NCI-H345 (cell line): ENCODE measurements around the gene TRABD2B.

ENCODE experiments used
- DNase-seq: peaks from one replicate; lab custom pipeline; 2025; lab: John Stamatoyannopoulos, UW

Gene TRABD2B

DNA sequence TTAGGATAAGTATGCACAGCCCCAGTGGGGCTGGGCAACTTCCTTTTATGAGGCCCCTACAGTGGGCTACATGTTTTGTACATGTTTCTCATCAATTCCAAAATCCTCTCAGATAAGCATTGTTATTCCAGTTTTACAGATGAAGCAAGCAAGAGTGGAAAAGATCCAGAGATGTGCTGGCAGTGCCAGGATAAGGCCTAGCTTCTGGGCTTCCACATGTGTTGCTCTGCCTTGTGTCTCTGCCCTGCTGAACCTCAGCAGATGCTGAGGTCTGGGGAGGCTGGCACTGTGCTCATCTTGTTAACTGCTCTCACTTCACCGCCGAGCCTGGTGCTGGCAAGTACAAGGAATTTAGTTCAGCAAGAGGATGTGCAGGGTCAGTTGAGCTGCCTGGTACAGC lies 202.1 kb downstream of the TRABD2B start:
- DNase-seq = no peak

- no peak for DNase-seq
Measured at GRCh38 chr1:47794530-47794929, 202.7 kb downstream of the TRABD2B start.

- DNase-seq = no peak
Measured at GRCh38 chr1:47794081-47794480, 203.1 kb downstream of the TRABD2B start.

- DNase-seq = peak; percentile 21
Measured at GRCh38 chr1:47793563-47793962, 203.6 kb downstream of the TRABD2B start.

GRCh38 chr1:47792779-47793178 lies 204.4 kb downstream of the TRABD2B start:
- no peak for DNase-seq

GRCh38 chr1:47791879-47792608 lies 205.1 kb downstream of the TRABD2B start:
- DNase-seq = no peak

DNA sequence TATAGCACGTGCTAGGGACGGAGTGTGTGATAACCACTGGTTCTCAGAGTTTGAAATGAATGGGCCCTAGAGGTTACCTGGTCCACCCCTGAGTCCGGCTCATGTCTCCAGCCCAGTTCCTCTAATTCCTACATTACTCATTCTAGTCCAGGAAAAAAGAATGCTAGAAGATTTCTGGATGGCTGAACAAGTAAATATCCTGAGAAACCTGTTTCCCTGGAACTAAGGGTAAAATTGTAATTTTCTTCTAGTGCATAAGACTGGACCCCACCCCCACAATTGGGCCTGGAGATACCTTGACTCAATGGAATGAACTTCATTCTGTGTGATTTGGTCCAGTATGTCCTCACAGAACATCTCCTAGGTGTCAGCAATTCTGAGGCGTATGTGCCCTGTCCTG lies 208.4 kb downstream of the TRABD2B start:
- DNase-seq = no peak

DNA sequence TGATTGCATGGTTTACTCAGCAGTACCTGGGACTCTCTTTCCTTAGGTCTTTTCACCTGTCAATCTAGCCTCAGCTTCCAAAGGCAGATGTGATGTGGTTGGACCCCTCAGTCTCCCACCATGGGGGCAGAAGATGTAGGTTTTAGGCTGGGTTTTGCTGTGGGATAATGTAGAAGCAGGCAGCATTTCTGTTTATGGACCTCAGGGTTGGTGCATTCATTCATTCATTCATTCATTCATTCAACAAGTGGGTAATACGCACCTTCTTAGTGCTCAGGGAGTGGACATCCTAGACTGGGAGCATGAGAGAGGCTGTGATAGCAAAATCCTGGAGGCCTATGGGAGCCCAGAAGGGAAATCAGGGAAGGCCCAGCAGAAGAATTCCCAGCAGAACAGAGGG lies 209.6 kb downstream of the TRABD2B start:
- no peak for DNase-seq

DNA sequence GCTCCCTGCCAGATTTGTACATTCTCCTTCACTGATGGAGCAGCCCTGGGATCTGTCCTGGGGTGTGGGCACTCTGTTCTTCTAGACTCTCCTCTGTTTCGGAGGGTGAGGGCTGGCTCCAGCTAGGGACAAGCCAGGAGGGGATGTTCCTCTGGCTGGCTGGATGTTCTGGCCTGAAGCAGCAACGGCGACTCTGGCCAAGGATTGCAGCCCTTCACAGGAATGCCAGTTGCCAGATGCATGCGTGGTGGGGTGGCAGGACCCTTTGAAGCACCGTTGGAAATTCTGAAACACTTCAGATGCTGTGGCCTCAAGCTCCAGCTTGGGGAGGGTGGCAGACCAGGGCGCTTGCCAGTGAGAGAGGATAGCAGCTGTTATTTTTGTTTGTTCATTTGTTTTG lies 210.9 kb downstream of the TRABD2B start:
- DNase-seq = no peak

GRCh38 chr1:47785561-47786271 lies 211.5 kb downstream of the TRABD2B start:
- no peak for DNase-seq

DNA sequence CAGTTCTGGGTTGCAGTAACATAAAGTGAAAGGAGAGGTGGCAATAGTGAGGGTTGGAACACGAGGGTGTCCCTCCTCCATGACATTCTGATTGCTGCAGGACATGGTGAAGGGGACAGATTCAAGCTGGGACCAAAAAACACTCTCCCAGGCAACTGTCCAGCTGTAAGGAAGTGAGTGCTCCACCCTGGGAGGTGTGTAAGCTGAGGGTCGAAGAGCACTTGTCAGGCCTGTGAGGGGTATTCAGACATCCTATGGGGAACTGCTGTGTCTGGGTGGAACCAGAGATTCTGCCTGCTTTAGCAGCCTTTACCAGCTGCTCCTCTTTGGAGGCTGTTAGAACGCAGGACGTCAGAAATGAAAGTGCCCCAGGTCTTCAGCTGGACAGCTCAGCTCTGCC lies 212.1 kb downstream of the TRABD2B start:
- DNase-seq = no peak

DNA sequence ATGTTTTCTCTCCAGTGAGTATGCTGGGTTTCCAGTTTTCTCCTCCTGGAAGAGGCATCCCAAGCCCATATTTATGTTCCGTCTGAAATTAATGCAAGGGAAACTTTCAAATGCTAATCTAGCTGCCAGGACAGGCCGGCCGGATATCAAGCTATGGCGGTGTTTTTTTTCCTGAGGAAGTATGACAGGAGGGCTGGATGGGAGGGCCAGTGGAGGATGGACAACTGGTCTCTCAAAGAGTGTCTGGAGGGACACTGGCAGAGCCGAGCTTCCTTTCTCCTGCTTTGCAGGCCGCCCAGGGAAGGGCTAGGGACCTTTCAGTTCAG lies 212.7 kb downstream of the TRABD2B start:
- no peak for DNase-seq

DNA sequence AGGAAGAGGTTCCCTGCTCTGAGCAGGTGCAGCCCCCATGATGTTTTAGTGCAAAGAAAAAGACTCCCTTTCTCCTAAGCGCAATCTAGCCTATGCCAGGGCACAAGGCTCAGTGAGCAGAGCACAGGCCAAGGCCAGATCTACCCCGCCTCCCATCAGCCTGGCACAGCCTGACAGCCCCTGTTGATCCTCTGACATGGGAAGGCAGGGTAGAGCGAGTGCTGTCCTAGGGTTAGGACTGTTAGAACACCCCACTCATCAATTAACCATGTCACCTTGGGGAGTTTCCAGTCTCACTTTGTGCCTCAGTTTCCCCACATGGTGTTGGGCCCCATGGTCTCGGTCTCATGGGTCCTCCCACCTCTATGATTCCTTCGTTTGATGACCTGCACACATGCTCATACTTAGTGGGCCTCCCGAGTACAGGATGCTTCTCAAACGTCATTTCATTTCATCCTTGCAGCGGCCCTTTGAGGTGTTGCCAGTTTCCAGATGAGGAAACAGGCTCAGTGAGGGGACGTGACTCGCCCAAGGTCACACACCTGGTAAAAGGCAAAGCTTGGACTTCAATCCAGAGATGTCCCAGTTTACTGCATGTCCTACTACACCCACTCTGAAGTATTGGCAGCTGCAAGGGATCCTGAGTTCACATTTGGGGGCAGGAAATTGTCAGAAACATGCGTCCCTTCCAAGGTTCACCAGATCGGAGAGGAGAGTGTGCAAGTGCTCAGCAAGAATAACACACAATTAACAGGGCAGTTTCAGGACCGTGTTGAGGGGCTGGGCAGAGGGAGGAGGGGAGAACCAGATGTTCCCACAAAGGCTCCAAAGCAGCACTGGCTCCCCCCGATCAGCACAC lies 213.3 kb downstream of the TRABD2B start:
- DNase-seq = no peak

DNA sequence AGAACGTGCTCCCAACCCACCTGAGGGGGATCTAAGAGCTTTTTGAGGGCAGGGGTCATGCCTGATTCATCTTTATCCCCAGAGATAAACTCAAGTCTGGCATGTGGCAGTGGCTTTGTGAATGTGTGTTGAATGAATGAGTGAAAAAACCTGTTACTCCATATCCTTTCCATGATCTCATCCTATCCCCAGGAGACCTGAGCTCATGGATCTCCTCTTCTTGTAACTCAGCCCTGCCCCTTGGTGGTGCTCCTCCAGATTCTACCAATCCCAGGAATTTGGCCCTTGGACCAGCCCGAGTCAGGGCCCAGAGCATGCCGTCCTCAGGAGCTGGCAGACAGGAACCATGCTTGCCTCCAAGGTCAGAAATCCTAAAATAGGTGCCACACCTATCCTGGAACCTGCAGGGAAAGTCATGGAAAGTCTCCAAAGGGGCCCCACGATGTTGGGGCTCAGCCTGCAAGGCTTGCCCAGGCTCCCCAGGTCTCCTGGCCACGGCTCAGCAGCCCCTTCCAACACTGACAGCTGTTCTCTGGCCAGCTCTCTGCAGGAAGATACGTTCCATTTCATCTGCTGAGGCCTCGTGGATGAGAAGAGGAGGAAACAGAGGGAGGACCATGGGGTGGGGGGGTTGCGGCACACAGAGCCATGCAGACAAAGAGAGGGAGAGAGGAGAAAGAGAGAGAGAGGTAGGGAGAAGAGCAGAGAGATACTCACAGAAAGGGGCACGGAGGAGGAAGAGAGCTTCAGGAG lies 214.6 kb downstream of the TRABD2B start:
- no peak for DNase-seq

- DNase-seq = peak; percentile 33
Measured at GRCh38 chr1:47781171-47781959, 215.8 kb downstream of the TRABD2B start.

DNA sequence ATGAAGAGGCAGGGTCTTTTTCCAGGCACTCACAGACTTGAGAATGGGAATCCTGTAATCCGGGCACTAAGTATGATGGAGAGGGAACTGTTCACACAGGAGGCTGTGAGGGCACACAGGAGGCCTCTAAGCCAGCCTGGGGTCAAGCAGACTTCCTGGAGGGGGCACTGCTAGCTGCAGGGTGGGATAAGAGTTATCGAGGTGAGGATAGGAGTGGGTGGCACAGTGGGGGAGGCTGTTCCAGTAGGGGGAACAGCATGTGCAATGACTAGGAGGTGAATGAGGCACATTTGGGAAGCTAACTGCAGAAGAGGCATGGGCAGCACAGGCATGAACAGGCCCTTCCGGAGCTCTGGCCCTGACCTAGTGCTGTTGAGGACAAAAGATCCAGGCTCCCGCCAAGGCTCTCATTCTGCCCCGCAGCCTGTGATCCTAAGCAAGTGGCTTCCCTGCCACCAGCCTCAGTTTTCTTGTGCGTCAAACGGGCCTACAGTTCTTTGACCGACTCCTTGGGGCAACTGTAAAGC lies 216.7 kb downstream of the TRABD2B start:
- DNase-seq = no peak

- no peak for DNase-seq
Measured at GRCh38 chr1:47779613-47780012, 217.6 kb downstream of the TRABD2B start.

GRCh38 chr1:47778280-47778679 lies 218.9 kb downstream of the TRABD2B start:
- DNase-seq = no peak

DNA sequence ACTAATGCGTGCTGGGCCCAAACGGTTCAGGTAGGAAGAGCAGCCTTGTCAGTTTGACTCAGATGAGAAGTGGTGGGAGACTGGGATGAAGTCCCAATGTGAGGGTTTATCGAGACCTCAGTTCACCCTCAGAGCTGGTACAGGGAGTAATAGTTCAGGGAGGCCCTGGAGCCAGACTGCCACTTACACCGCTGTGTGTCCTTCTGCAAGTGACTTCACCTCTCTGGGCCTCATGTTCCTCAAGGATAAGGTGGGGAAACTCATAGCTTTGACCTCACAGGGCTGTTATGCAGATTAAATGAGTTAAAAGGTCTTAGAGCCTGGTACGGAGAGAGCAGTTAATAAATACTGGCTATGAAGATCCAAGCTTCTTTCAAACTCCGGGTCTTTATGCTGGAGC lies 219.9 kb downstream of the TRABD2B start:
- DNase-seq = no peak

- peak; percentile 83 for DNase-seq
Measured at GRCh38 chr1:47776667-47777131, 220.5 kb downstream of the TRABD2B start.
